ENCODE results near the gene TMEM125. TPM values are rescaled to one million over a fixed set of nuclear protein-coding genes. Genes with fewer than 3 reads are reported as not detected.

The TMEM125 gene
- total RNA-seq, 1 donor from 2014 or later, result 0.73 TPM

DNA sequence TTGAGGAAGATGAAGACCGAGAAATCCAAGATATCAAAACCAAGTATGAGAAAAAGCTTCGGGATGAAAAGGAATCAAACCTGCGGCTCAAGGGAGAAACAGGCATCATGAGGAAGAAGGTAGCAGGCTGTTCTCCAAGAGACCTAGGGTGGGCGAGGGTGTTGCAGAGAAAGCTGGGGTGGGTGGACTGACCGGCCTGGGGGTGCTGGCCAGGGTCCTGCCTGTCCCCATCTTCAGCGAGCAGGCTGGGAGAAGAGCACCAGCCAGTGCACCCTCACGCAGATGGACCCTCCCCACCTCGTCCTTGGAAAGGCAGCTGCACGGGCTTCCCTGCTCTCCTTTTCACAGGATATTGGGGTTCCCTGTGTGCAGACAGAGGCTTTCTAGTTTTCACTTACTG is 46.9 kb upstream of the TMEM125 start:
- no peak for DNase-seq (ENCODE audit: low spot score)

DNA sequence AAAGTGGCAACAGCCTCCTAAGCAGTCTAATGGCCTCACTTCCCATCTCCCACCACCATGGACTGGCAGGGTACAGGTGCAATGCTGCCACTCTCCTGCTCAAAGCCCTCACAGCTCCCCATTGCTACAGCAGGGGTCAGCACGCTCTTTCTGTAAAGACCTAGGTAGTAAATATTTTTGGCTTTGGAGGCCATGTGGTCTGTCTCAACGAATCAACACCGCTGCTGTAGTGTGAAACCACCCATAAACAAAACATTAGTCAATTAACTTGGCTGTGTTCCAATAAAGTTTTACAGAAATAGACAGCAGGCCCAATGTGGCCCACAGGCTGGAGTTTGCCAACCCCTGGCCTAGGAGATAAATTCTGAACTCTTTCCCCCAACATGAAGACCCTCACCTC is 44.6 kb upstream of the TMEM125 start:
- peaks cover 4% of the 10 kb centered on the region for H3K4me1 ChIP-seq
- no peak overlapping the region for H3K4me2 ChIP-seq
- H3K9ac ChIP-seq, result no peak overlapping the region
- no peaks in the 10 kb centered on the region for H3K36me3 Mint-ChIP-seq
- H3K27ac ChIP-seq, result no peak overlapping the region
- H3K27ac Mint-ChIP-seq, result no peak overlapping the region
- no peak for DNase-seq (ENCODE audit: low spot score)
- peaks cover 10% of the 10 kb centered on the region for H3K4me1 Mint-ChIP-seq
- H2AFZ ChIP-seq (replicated peaks), result no peak overlapping the region
- no peaks in the 10 kb centered on the region for H3K79me2 ChIP-seq (ENCODE audit: low read depth)
- H3K4me3 Mint-ChIP-seq, result no peak overlapping the region
- H3K4me3 ChIP-seq, result no peak overlapping the region
- H4K20me1 ChIP-seq (ENCODE audit: low read depth), result no peaks in the 10 kb centered on the region
- H3K9me3 ChIP-seq (ENCODE audit: low read depth), result no peaks in the 10 kb centered on the region
- H3K27me3 ChIP-seq, result no peaks in the 10 kb centered on the region
- H3K9me3 Mint-ChIP-seq, result no peaks in the 10 kb centered on the region
- peaks cover under 1% of the 10 kb centered on the region for H3F3A ChIP-seq (ENCODE audit: low read depth)
- H3K27me3 Mint-ChIP-seq (ENCODE audit: insufficient read depth, low read depth), result peaks cover 11% of the 10 kb centered on the region
- no peaks in the 10 kb centered on the region for H3K36me3 ChIP-seq
- TF ChIP-seq, protein P1, sequence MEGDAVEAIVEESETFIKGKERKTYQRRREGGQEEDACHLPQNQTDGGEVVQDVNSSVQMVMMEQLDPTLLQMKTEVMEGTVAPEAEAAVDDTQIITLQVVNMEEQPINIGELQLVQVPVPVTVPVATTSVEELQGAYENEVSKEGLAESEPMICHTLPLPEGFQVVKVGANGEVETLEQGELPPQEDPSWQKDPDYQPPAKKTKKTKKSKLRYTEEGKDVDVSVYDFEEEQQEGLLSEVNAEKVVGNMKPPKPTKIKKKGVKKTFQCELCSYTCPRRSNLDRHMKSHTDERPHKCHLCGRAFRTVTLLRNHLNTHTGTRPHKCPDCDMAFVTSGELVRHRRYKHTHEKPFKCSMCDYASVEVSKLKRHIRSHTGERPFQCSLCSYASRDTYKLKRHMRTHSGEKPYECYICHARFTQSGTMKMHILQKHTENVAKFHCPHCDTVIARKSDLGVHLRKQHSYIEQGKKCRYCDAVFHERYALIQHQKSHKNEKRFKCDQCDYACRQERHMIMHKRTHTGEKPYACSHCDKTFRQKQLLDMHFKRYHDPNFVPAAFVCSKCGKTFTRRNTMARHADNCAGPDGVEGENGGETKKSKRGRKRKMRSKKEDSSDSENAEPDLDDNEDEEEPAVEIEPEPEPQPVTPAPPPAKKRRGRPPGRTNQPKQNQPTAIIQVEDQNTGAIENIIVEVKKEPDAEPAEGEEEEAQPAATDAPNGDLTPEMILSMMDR (IDR thresholded peaks at IDR 0.05), result no peak
- TF ChIP-seq EZH2 (IDR thresholded peaks at IDR 0.05) (no peak), EZH2phosphoT487 (IDR thresholded peaks at IDR 0.05) (no peak)

More for the DNA sequence above, 46.9 kb upstream of the TMEM125 start:
- Histone ChIP-seq H3K9me3 (ENCODE audit: low read depth) (no peaks in the 10 kb centered on the region), H3K4me3 (no peak overlapping the region), H3K9ac (no peak overlapping the region), H3K27ac (no peak overlapping the region), H3K27me3 (no peaks in the 10 kb centered on the region), H2AFZ (replicated peaks) (no peak overlapping the region), H4K20me1 (ENCODE audit: low read depth) (no peaks in the 10 kb centered on the region), H3K4me2 (no peak overlapping the region), H3F3A (ENCODE audit: low read depth) (no peaks in the 10 kb centered on the region), H3K36me3 (no peaks in the 10 kb centered on the region), H3K4me1 (no peaks in the 10 kb centered on the region), H3K79me2 (ENCODE audit: low read depth) (no peaks in the 10 kb centered on the region)
- Mint-ChIP-seq H3K4me1 (peaks cover 7% of the 10 kb centered on the region), H3K27ac (no peak overlapping the region), H3K9me3 (no peaks in the 10 kb centered on the region), H3K4me3 (no peak overlapping the region), H3K36me3 (no peaks in the 10 kb centered on the region), H3K27me3 (ENCODE audit: insufficient read depth, low read depth) (peaks cover 8% of the 10 kb centered on the region)
- TF ChIP-seq, protein P1 (IDR thresholded peaks at IDR 0.05), result no peak
- TF ChIP-seq EZH2phosphoT487 (IDR thresholded peaks at IDR 0.05) (no peak), EZH2 (IDR thresholded peaks at IDR 0.05) (no peak)

DNA sequence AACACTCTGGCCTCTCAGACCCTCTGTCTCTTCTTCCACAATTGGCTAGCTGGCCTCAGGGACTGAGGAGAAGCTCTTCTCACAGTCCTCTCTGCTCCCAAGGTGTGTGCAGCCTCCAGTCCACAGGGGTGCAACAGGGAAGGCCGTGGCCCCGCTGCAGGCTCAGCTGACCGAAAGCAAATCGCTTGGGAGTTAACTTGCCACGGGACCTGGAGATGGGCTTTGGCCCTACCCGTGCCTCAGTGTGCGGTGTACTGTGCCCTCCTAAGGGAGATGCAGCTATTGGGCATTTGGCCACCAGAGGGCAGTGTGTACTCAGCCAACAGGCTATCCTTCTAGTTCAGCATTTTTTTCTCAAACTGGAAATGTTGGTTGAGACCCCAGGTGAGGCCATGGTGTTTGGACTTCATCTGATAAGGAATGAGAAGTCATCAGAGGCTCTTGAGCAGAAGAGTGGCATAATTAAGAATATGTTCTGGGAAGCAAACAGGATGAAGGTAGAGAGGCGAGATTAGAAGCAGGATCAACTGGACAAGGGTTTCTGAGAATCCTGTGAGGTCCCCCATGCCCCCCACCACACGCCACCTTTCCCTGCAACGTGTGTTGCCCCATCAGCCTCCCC is 42.5 kb upstream of the TMEM125 start:
- Histone ChIP-seq H3K36me3 (no peaks in the 10 kb centered on the region), H2AFZ (replicated peaks) (peak overlapping the region; percentile 48), H3K4me1 (peaks cover 11% of the 10 kb centered on the region), H3K4me3 (no peak overlapping the region), H3K4me2 (no peak overlapping the region), H3K27ac (no peak overlapping the region), H3K9ac (no peak overlapping the region), H3K9me3 (ENCODE audit: low read depth) (no peaks in the 10 kb centered on the region), H4K20me1 (ENCODE audit: low read depth) (no peaks in the 10 kb centered on the region), H3F3A (ENCODE audit: low read depth) (peaks cover 10% of the 10 kb centered on the region), H3K79me2 (ENCODE audit: low read depth) (no peaks in the 10 kb centered on the region), H3K27me3 (no peaks in the 10 kb centered on the region)
- TF ChIP-seq EZH2phosphoT487 (IDR thresholded peaks at IDR 0.05), result no peak
- TF ChIP-seq, protein P1 (IDR thresholded peaks at IDR 0.05), result peak; percentile 96
- H3K9me3 Mint-ChIP-seq, result no peaks in the 10 kb centered on the region
- no peak overlapping the region for H3K4me3 Mint-ChIP-seq
- H3K27ac Mint-ChIP-seq, result no peak overlapping the region
- DNase-seq (ENCODE audit: low spot score), result peak; percentile 90
- peaks cover 12% of the 10 kb centered on the region for H3K27me3 Mint-ChIP-seq (ENCODE audit: insufficient read depth, low read depth)
- peaks cover 15% of the 10 kb centered on the region for H3K4me1 Mint-ChIP-seq
- H3K36me3 Mint-ChIP-seq, result no peaks in the 10 kb centered on the region
